Gastrocnemius medialis (tissue), 4 donors: Measurements from ENCODE around the gene IQSEC2. TPM values are rescaled to one million over a fixed set of nuclear protein-coding genes. Genes with fewer than 3 reads are reported as not detected.

Source experiments
- ATAC-seq, 2 donors: fragments of 150-250 bp; one replicate each; pipeline ENCODE4 v1.9.1; 2016
- DNase-seq, 2 donors: peaks; one replicate each; pipeline ENCODE4 v3.0.0-alpha.2; 2019
- H3K27ac ChIP-seq, 4 donors: fragments of 200-600 bp; sonication (generic); 1 replicate in 1 of 4; 2 replicates in 3 of 4; pipeline ENCODE4 v1.5.1; 2016 to 2018; ENCODE audit warnings: mild to moderate bottlenecking in 2 of 4, moderate library complexity in 1 of 4
- H3K27me3 ChIP-seq, 3 donors: fragments of 200-600 bp; sonication (generic) in 2 of 3; 1 replicate in 1 of 3; 2 replicates in 2 of 3; pipeline versions ENCODE4 v1.5.1 to v1.6.0; 2016 to 2019; ENCODE audit warnings: mild to moderate bottlenecking in 1 of 3, moderate library complexity in 1 of 3
- H3K36me3 ChIP-seq, 2 donors: fragments of 200-600 bp; sonication (generic) in 1 of 2; one replicate each; pipeline ENCODE4 v1.5.1; 2017 to 2018
- H3K4me1 ChIP-seq, 2 donors: fragments of 200-600 bp; sonication (generic) in 1 of 2; one replicate each; pipeline ENCODE4 v1.5.1; 2016 to 2017; ENCODE audit warnings: mild to moderate bottlenecking in 2 of 2
- H3K4me3 ChIP-seq, 4 donors: fragments of 200-600 bp; sonication (generic) in 3 of 4; 1 replicate in 1 of 4; 2 replicates in 3 of 4; pipeline ENCODE4 v1.5.1; 2016 to 2019; ENCODE audit warnings: mild to moderate bottlenecking in 2 of 4
- H3K9me3 ChIP-seq, 3 donors: fragments of 200-600 bp; sonication (generic) in 2 of 3; 1 replicate in 1 of 3; 2 replicates in 2 of 3; pipeline ENCODE4 v1.5.1; 2016 to 2019
- CTCF ChIP-seq, 5 experiments: fragments of 450-650 bp in 3 of 5; fragments of 200-600 bp in 2 of 5; sonication (generic) in 2 of 5; IDR thresholded peaks in 4 of 5; conservative IDR thresholded peaks in 1 of 5; 1 replicate in 4 of 5; 2 replicates in 1 of 5; pipeline ENCODE4 v1.5.1; 2016 to 2019; ENCODE audit warnings: antibody characterized with exemption in 5 of 5, mild to moderate bottlenecking in 3 of 5, moderate library complexity in 3 of 5
- POLR2A ChIP-seq, 2 donors: fragments of 450-650 bp; IDR thresholded peaks; one replicate each; pipeline ENCODE4 v1.6.1; 2017; ENCODE audit warnings: antibody characterized with exemption in 2 of 2, mild to moderate bottlenecking in 2 of 2, moderate library complexity in 2 of 2
- in situ Hi-C, 4 donors: fragments of 200-750 bp; cut with MboI; loops; one replicate each; pipeline versions ENCODE4 v1.15.0 to v1.8.0; 2017; ENCODE audit warnings: low sequenced_read_pairs in 4 of 4
- intact Hi-C: fragments of 100-400 bp; cut with DNase I; formaldehyde crosslinking; loops from one replicate; pipeline ENCODE4 v1.15.1; 2023; ENCODE audit warnings: low total_unique reads
- total RNA-seq, 4 donors: library from RNA; depleted of rRNA; stranded (reverse); fragments of >200 nt; gene quantifications; one replicate each; pipeline versions ENCODE4 v1.1.0 to v1.2.3, GENCODE V29; 2016

The IQSEC2 gene
- total RNA-seq, 4 donors from 2014 or later, result 59.2 to 127 (median 73.9) TPM

- Histone ChIP-seq H3K27ac (peak overlapping the region; percentile 46 to 93 (median 88)), H3K9me3 (no peaks in the 10 kb centered on the region), H3K27me3 (no peaks in the 10 kb centered on the region), H3K4me3 (no peak overlapping the region), H3K36me3 (no peaks in the 10 kb centered on the region), H3K4me1 (peaks cover 61 to 67% of the 10 kb centered on the region in 2 donors)
- DNase-seq (no peak), ATAC-seq (no peak)
- in situ Hi-C loops, result no loop called here
- TF ChIP-seq CTCF (IDR thresholded peaks at IDR 0.05 in 4 of 5, conservative IDR thresholded peaks at IDR 0.05 in 1 of 5) (no peak), POLR2A (IDR thresholded peaks at IDR 0.05) (no peak)
- intact Hi-C loops, result no loop called here
Measured at GRCh38 chrX:53286171-53286570, 4.8 kb upstream of the IQSEC2 start.

GRCh38 chrX:53285591-53285990 is 4.2 kb upstream of the IQSEC2 start:
- intact Hi-C loops, result loop anchor here (2.0 kb wide), 1 partner anchor 35 kb away; no protein-coding TSS in a partner anchor
- ATAC-seq, result no peak
- Histone ChIP-seq H3K4me3 (no peak overlapping the region), H3K9me3 (no peaks in the 10 kb centered on the region), H3K27ac (peak overlapping the region in 3 of 4 donors; percentile 87 to 93 (median 89)), H3K27me3 (no peaks in the 10 kb centered on the region), H3K36me3 (no peaks in the 10 kb centered on the region), H3K4me1 (peaks cover 61 to 67% of the 10 kb centered on the region in 2 donors)
- in situ Hi-C loops, result no loop called here
- no peak for DNase-seq
- TF ChIP-seq POLR2A (IDR thresholded peaks at IDR 0.05) (no peak), CTCF (IDR thresholded peaks at IDR 0.05 in 4 of 5, conservative IDR thresholded peaks at IDR 0.05 in 1 of 5) (no peak)

GRCh38 chrX:53284684-53285447 is 3.5 kb upstream of the IQSEC2 start:
- Histone ChIP-seq H3K36me3 (no peaks in the 10 kb centered on the region), H3K4me1 (peaks cover 64 to 68% of the 10 kb centered on the region in 2 donors), H3K27me3 (no peaks in the 10 kb centered on the region), H3K9me3 (no peaks in the 10 kb centered on the region), H3K27ac (peak overlapping the region; percentile 12 to 93 (median 88)), H3K4me3 (no peak overlapping the region)
- TF ChIP-seq CTCF (IDR thresholded peaks at IDR 0.05 in 4 of 5, conservative IDR thresholded peaks at IDR 0.05 in 1 of 5) (peak; percentile 57 to 89 (median 84)), POLR2A (IDR thresholded peaks at IDR 0.05) (no peak)
- ATAC-seq, result peak; percentile 16 to 17
- DNase-seq, result peak; percentile 44 to 72
- in situ Hi-C loops, result no loop called here
- intact Hi-C loops, result loop anchor here (2.0 to 5.0 kb wide), 3 partner anchors 36 to 213 kb away; no protein-coding TSS in a partner anchor

- intact Hi-C loops (loop anchor here (5.0 kb wide), 2 partner anchors 159 to 211 kb away; no protein-coding TSS in a partner anchor), in situ Hi-C loops (no loop called here)
- Histone ChIP-seq H3K27me3 (no peaks in the 10 kb centered on the region), H3K36me3 (no peaks in the 10 kb centered on the region), H3K4me3 (no peak overlapping the region), H3K9me3 (no peaks in the 10 kb centered on the region), H3K27ac (peak overlapping the region in 2 of 4 donors; percentile 9 to 93), H3K4me1 (peaks cover 53 to 55% of the 10 kb centered on the region in 2 donors)
- no peak for ATAC-seq
- no peak for DNase-seq
- no peak for TF ChIP-seq CTCF (IDR thresholded peaks at IDR 0.05 in 4 of 5, conservative IDR thresholded peaks at IDR 0.05 in 1 of 5)
- TF ChIP-seq POLR2A (IDR thresholded peaks at IDR 0.05), result no peak
Measured at GRCh38 chrX:53283567-53283966, 2.2 kb upstream of the IQSEC2 start.
